Bronchial epithelial cell (primary cell): ENCODE measurements around the gene TMC1. TPM values are rescaled to one million over a fixed set of nuclear protein-coding genes. Genes with fewer than 3 reads are reported as not detected.
A peak's percentile ranks its signal among the peaks of the same experiment; 100 is the strongest.

Experiments used
- DNase-seq: peaks from one replicate; pipeline ENCODE4 v3.0.0-alpha.2; 2010; ENCODE audit warnings: low read depth
- FAIRE-seq: peaks from 2 replicates; lab custom pipeline; 2011; peaks lifted over from hg19 to GRCh38; lab: Jason Lieb, UNC
- H3K27me3 ChIP-seq: 2 replicates; pipeline ENCODE4 v1.5.1; 2011; ENCODE audit warnings: low read length; ENCODE audit not compliant: control insufficient read depth, insufficient read depth
- H3K36me3 ChIP-seq: 2 replicates; pipeline ENCODE4 v1.5.1; 2011; ENCODE audit warnings: low read length; ENCODE audit not compliant: control insufficient read depth, insufficient read depth
- H3K4me3 ChIP-seq: 2 replicates; pipeline ENCODE4 v1.5.1; 2011; ENCODE audit warnings: mild to moderate bottlenecking, low read depth, low read length, control low read depth
- CTCF ChIP-seq: IDR thresholded peaks from 2 replicates; pipeline ENCODE4 v1.5.1; 2011; ENCODE audit warnings: mild to moderate bottlenecking, moderate library complexity, low read length, control low read depth, inconsistent platforms; ENCODE audit not compliant: insufficient read depth, severe bottlenecking
- total RNA-seq: library from RNA; depleted of rRNA; stranded (reverse); fragments of >200 nt; gene quantifications from 2 replicates; pipeline ENCODE4 v1.2.1, GENCODE V29; 2014

Gene TMC1
- total RNA-seq, 1 donor from 2014 or later, result not detected

- no peak for FAIRE-seq
- TF ChIP-seq CTCF, result peak; percentile 35
Measured at GRCh38 chr9:72871685-72872084, 350.3 kb downstream of the TMC1 start.

DNA sequence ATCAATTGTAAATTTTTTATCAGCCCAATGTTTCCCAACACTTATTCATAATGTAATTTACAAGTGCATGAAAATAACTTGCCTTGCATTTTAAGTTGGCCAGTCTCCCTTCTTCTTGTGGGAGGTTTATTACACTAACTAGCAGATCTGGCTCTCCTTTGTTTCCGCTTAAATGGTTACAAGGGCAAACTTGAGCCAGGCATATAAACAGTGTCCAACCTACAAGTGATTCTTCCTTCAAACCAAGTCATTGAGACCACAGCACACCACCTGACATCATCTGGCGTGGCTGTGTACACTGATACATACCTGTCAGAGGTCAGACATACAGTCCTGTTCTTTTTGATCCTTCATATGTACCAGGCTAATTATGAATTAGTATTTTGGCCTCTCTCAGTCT lies 351.3 kb downstream of the TMC1 start:
- DNase-seq, result no peak
- no peak for TF ChIP-seq CTCF

More at GRCh38 chr9:72871685-72872084, 350.3 kb downstream of the TMC1 start:
- Histone ChIP-seq H3K4me3 (no peak overlapping the region), H3K27me3 (no peaks in the 10 kb centered on the region), H3K36me3 (no peaks in the 10 kb centered on the region)
- peak; percentile 22 for DNase-seq

DNA sequence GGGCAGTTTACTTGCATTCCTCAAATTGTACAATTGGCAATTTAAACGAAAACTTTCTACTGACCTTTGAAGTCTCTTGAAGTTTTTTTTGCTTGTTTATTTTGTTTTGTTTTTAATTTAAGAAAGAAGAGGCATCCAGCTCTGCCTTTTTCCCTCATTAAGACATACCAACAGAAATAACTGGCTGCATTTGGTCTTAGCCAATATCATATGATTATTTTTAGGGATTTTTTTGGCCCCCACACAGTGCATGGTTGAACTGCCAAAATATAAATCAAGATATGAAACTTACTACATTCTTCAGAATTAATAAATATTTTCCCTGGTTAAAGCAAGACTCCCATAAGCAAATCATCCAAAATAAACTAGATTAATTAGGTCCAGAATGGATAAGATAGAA lies 352.0 kb downstream of the TMC1 start:
- no peak for FAIRE-seq
- TF ChIP-seq CTCF, result no peak

More for the DNA sequence above, 351.3 kb downstream of the TMC1 start:
- no peaks in the 10 kb centered on the region for H3K27me3 ChIP-seq
- H3K4me3 ChIP-seq, result no peak overlapping the region
- no peak for FAIRE-seq
- no peaks in the 10 kb centered on the region for H3K36me3 ChIP-seq

DNA sequence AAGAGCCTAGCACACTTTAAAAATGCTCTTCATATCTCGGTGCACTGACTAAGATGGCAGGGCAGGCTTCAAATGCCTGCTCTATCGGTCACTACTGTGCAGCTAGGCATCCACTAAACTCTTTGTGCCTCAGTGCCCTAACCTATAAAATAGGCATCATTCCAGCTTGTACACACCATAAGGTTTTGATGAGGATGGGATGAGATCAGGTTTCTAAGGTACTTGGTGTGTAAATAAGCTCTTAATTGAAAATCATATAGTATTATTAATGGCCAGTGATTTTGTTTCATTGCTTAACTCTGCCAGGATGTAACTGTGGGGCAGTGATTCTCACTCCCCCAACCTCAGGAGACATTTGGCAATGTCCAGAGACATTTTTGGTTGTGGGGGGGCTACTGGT lies 352.9 kb downstream of the TMC1 start:
- FAIRE-seq, result no peak

More for the DNA sequence above, 352.0 kb downstream of the TMC1 start:
- no peak for DNase-seq
- no peaks in the 10 kb centered on the region for H3K27me3 ChIP-seq
- no peak overlapping the region for H3K4me3 ChIP-seq
- no peaks in the 10 kb centered on the region for H3K36me3 ChIP-seq

GRCh38 chr9:72875221-72875620 lies 353.8 kb downstream of the TMC1 start:
- Histone ChIP-seq H3K4me3 (no peak overlapping the region), H3K36me3 (no peaks in the 10 kb centered on the region), H3K27me3 (no peaks in the 10 kb centered on the region)
- no peak for FAIRE-seq
- DNase-seq, result no peak
- no peak for TF ChIP-seq CTCF

More for the DNA sequence above, 352.9 kb downstream of the TMC1 start:
- DNase-seq, result no peak
- Histone ChIP-seq H3K27me3 (no peaks in the 10 kb centered on the region), H3K4me3 (no peak overlapping the region), H3K36me3 (no peaks in the 10 kb centered on the region)
- no peak for TF ChIP-seq CTCF

DNA sequence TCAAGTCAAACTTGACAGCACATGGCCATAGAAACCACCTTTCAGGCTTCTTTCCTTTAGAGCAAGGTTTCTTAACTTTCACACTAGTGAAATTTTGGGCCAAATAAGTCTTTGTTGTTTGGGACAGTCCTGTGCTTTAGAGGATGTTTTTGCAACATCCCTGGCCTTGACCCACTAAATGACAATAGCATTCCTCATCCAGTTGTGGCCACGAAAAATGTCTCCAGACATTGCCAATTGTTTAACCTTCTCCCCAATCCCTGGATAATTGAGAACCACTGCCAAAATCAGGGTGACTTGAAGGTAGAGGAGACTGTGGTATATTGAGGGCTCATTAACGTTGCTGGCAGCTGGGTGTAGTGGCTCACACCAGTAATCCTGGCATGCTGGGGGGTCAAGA lies 359.4 kb downstream of the TMC1 start:
- Histone ChIP-seq H3K4me3 (no peak overlapping the region), H3K27me3 (no peaks in the 10 kb centered on the region), H3K36me3 (no peaks in the 10 kb centered on the region)
- TF ChIP-seq CTCF, result no peak
- no peak for FAIRE-seq
- DNase-seq, result no peak
